ENCODE results near the gene ELAPOR2.

- TF ChIP-seq CTCF (IDR thresholded peaks at IDR 0.05), result no peak
- TF ChIP-seq EZH2 (IDR thresholded peaks at IDR 0.05; ENCODE audit: borderline replicate concordance, insufficient read depth, low read depth, low read length, poor library complexity, severe bottlenecking), result no peak
Observed at GRCh38 chr7:87067788-87068187, 8.3 kb upstream of the ELAPOR2 start.
